OCI-LY1 (cell line): Measurements from ENCODE around the gene RAD54L.

Experiments
- EZH2 ChIP-seq: fragments of 200-600 bp; sonication (generic), shearing (Covaris generic); IDR thresholded peaks from 2 replicates; pipeline ENCODE4 v1.8.0; 2017; ENCODE audit warnings: borderline replicate concordance, mixed run types, mild to moderate bottlenecking, antibody characterized with exemption, low read length, moderate library complexity, mixed read lengths
- TF ChIP-seq, protein P1 (sequence below): fragments of 200-600 bp; sonication (generic), shearing (Covaris generic); IDR thresholded peaks from 2 replicates; pipeline ENCODE4 v1.5.1; 2017; ENCODE audit warnings: mild to moderate bottlenecking, antibody characterized with exemption, low read length, moderate library complexity, mixed read lengths

DNA sequence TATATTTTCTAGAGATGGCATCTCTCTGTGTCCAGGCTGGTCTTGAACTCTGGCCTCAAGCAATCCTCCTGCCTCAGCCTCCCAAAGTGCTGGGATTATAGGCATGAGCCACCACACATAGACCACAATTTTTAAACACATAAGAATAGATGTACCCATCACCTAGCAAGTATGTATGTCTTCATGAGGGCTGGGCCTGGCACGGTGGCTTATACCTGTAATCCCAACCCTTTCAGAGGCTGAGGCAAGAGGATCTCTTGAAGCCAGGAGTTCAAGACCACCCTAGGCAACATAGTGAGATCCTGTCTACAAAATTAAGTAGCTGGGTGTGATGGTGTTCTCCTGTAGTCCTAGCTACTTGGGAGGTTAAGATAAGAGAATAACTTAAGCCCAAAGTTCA, 69.8 kb downstream of the RAD54L start:
- TF ChIP-seq, protein P1, sequence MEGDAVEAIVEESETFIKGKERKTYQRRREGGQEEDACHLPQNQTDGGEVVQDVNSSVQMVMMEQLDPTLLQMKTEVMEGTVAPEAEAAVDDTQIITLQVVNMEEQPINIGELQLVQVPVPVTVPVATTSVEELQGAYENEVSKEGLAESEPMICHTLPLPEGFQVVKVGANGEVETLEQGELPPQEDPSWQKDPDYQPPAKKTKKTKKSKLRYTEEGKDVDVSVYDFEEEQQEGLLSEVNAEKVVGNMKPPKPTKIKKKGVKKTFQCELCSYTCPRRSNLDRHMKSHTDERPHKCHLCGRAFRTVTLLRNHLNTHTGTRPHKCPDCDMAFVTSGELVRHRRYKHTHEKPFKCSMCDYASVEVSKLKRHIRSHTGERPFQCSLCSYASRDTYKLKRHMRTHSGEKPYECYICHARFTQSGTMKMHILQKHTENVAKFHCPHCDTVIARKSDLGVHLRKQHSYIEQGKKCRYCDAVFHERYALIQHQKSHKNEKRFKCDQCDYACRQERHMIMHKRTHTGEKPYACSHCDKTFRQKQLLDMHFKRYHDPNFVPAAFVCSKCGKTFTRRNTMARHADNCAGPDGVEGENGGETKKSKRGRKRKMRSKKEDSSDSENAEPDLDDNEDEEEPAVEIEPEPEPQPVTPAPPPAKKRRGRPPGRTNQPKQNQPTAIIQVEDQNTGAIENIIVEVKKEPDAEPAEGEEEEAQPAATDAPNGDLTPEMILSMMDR = no peak
- no peak for TF ChIP-seq EZH2
